T-helper 1 cell treated with Interleukin-12 subunit alpha and Interleukin-12 subunit beta and Interleukin-4 antibody, amounts not matched to agents 30 μg/mL and 1 μg/mL, for 36 hours (primary cell): ENCODE measurements around the gene SINHCAF.
"Not testable (repeated sequence)": the region's sequence is repeated elsewhere in the genome, so short reads cannot be mapped to it uniquely, and the experiment has no call there.

Source experiments
- H3K27ac Mint-ChIP-seq: one replicate; pipeline ENCODE4 v1.8.0; 2021; ENCODE audit warnings: mild to moderate bottlenecking, mixed read lengths
- H3K27me3 Mint-ChIP-seq: one replicate; pipeline ENCODE4 v1.8.0; 2021; ENCODE audit warnings: low read depth, mixed read lengths
- H3K36me3 Mint-ChIP-seq: one replicate; pipeline ENCODE4 v1.8.0; 2021; ENCODE audit warnings: low read depth, mixed read lengths
- H3K4me1 Mint-ChIP-seq: one replicate; pipeline ENCODE4 v1.8.0; 2021; ENCODE audit warnings: low read depth, mixed read lengths
- H3K4me3 Mint-ChIP-seq: one replicate; pipeline ENCODE4 v1.8.0; 2021; ENCODE audit warnings: mild to moderate bottlenecking, moderate library complexity, mixed read lengths
- H3K9me3 Mint-ChIP-seq: one replicate; pipeline ENCODE4 v1.8.0; 2021; ENCODE audit warnings: mixed read lengths

The SINHCAF gene

GRCh38 chr12:31248337-31248736 lies 77.6 kb downstream of the SINHCAF start:
- no peak overlapping the region for H3K4me3 Mint-ChIP-seq
- no peaks in the 10 kb centered on the region for H3K9me3 Mint-ChIP-seq
- no peaks in the 10 kb centered on the region for H3K4me1 Mint-ChIP-seq
- H3K27me3 Mint-ChIP-seq: peaks cover 5% of the 10 kb centered on the region
- no peak overlapping the region for H3K27ac Mint-ChIP-seq
- no peaks in the 10 kb centered on the region for H3K36me3 Mint-ChIP-seq

GRCh38 chr12:31246470-31246850 lies 79.5 kb downstream of the SINHCAF start:
- Mint-ChIP-seq H3K27ac (no peak overlapping the region), H3K9me3 (no peaks in the 10 kb centered on the region), H3K27me3 (no peaks in the 10 kb centered on the region), H3K4me1 (no peaks in the 10 kb centered on the region), H3K4me3 (no peak overlapping the region), H3K36me3 (no peaks in the 10 kb centered on the region)

- Mint-ChIP-seq H3K27ac (no peak overlapping the region), H3K4me3 (no peak overlapping the region), H3K27me3 (peaks cover 1% of the 10 kb centered on the region), H3K36me3 (no peaks in the 10 kb centered on the region), H3K9me3 (no peaks in the 10 kb centered on the region), H3K4me1 (no peaks in the 10 kb centered on the region)
These were observed 80.0 kb downstream of the SINHCAF start for GRCh38 chr12:31245822-31246469.

GRCh38 chr12:31242418-31242817 lies 83.5 kb downstream of the SINHCAF start:
- not testable (repeated sequence) for H3K9me3 Mint-ChIP-seq, H3K4me1 Mint-ChIP-seq, H3K27me3 Mint-ChIP-seq, H3K27ac Mint-ChIP-seq, H3K36me3 Mint-ChIP-seq, H3K4me3 Mint-ChIP-seq

GRCh38 chr12:31238764-31239387 lies 87.1 kb downstream of the SINHCAF start:
- H3K4me1 Mint-ChIP-seq: peaks cover 1% of the 10 kb centered on the region
- H3K27ac Mint-ChIP-seq: no peak overlapping the region
- no peaks in the 10 kb centered on the region for H3K9me3 Mint-ChIP-seq
- no peaks in the 10 kb centered on the region for H3K36me3 Mint-ChIP-seq
- H3K4me3 Mint-ChIP-seq: no peak overlapping the region
- peaks cover 11% of the 10 kb centered on the region for H3K27me3 Mint-ChIP-seq

- H3K4me1 Mint-ChIP-seq, H3K9me3 Mint-ChIP-seq, H3K36me3 Mint-ChIP-seq, H3K4me3 Mint-ChIP-seq, H3K27ac Mint-ChIP-seq: not testable (repeated sequence)
- peaks cover 11% of the 10 kb centered on the region for H3K27me3 Mint-ChIP-seq
These were observed 87.6 kb downstream of the SINHCAF start for GRCh38 chr12:31238333-31238732.

GRCh38 chr12:31236998-31237637 lies 88.8 kb downstream of the SINHCAF start:
- no peaks in the 10 kb centered on the region for H3K36me3 Mint-ChIP-seq
- peaks cover 11% of the 10 kb centered on the region for H3K27me3 Mint-ChIP-seq
- H3K27ac Mint-ChIP-seq: no peak overlapping the region
- no peak overlapping the region for H3K4me3 Mint-ChIP-seq
- peaks cover 1% of the 10 kb centered on the region for H3K4me1 Mint-ChIP-seq
- H3K9me3 Mint-ChIP-seq: no peaks in the 10 kb centered on the region

GRCh38 chr12:31235868-31236395 lies 90.0 kb downstream of the SINHCAF start:
- H3K27me3 Mint-ChIP-seq: peaks cover 10% of the 10 kb centered on the region
- H3K27ac Mint-ChIP-seq: no peak overlapping the region
- no peaks in the 10 kb centered on the region for H3K36me3 Mint-ChIP-seq
- no peak overlapping the region for H3K4me3 Mint-ChIP-seq
- peaks cover 1% of the 10 kb centered on the region for H3K4me1 Mint-ChIP-seq
- H3K9me3 Mint-ChIP-seq: no peaks in the 10 kb centered on the region

GRCh38 chr12:31234955-31235867 lies 90.7 kb downstream of the SINHCAF start:
- Mint-ChIP-seq H3K4me1 (peaks cover 1% of the 10 kb centered on the region), H3K9me3 (no peaks in the 10 kb centered on the region), H3K36me3 (no peaks in the 10 kb centered on the region), H3K27ac (no peak overlapping the region), H3K4me3 (no peak overlapping the region), H3K27me3 (peaks cover 7% of the 10 kb centered on the region)

GRCh38 chr12:31234053-31234840 lies 91.7 kb downstream of the SINHCAF start:
- peaks cover 7% of the 10 kb centered on the region for H3K27me3 Mint-ChIP-seq
- H3K27ac Mint-ChIP-seq: no peak overlapping the region

GRCh38 chr12:31233061-31233730 lies 92.8 kb downstream of the SINHCAF start:
- Mint-ChIP-seq H3K27me3 (peaks cover 3% of the 10 kb centered on the region), H3K4me3 (no peak overlapping the region), H3K27ac (no peak overlapping the region), H3K9me3 (no peaks in the 10 kb centered on the region), H3K36me3 (no peaks in the 10 kb centered on the region), H3K4me1 (peaks cover 1% of the 10 kb centered on the region)

More at GRCh38 chr12:31234053-31234840, 91.7 kb downstream of the SINHCAF start:
- Mint-ChIP-seq H3K4me1 (peaks cover 1% of the 10 kb centered on the region), H3K9me3 (no peaks in the 10 kb centered on the region), H3K4me3 (no peak overlapping the region), H3K36me3 (no peaks in the 10 kb centered on the region)

GRCh38 chr12:31232361-31232965 lies 93.5 kb downstream of the SINHCAF start:
- H3K27ac Mint-ChIP-seq: no peak overlapping the region
- H3K9me3 Mint-ChIP-seq: no peaks in the 10 kb centered on the region
- no peaks in the 10 kb centered on the region for H3K4me1 Mint-ChIP-seq
- no peak overlapping the region for H3K4me3 Mint-ChIP-seq
- H3K36me3 Mint-ChIP-seq: no peaks in the 10 kb centered on the region
- peaks cover 3% of the 10 kb centered on the region for H3K27me3 Mint-ChIP-seq
